Lower leg skin (tissue), 4 donors: Measurements from ENCODE around the gene WWTR1. TPM values are rescaled to one million over a fixed set of nuclear protein-coding genes. Genes with fewer than 3 reads are reported as not detected.

ENCODE experiments used
- DNase-seq, 2 donors: peaks; one replicate each; pipeline ENCODE4 v3.0.0-alpha.2; 2019; ENCODE audit warnings: low spot score in 2 of 2
- H3K4me3 ChIP-seq: fragments of 200-600 bp; sonication (generic); 2 replicates; pipeline ENCODE4 v1.5.1; 2017; ENCODE audit warnings: mild to moderate bottlenecking, low read depth; ENCODE audit not compliant: poor library complexity, severe bottlenecking
- CTCF ChIP-seq, 3 donors: fragments of 450-650 bp; IDR thresholded peaks; one replicate each; pipeline ENCODE4 v1.5.1; 2016; ENCODE audit warnings: antibody characterized with exemption in 3 of 3, mild to moderate bottlenecking in 3 of 3, moderate library complexity in 2 of 3
- POLR2A ChIP-seq, 2 donors: fragments of 450-650 bp; IDR thresholded peaks; one replicate each; pipeline ENCODE4 v1.6.1; 2016 to 2017; ENCODE audit warnings: antibody characterized with exemption in 2 of 2, mild to moderate bottlenecking in 1 of 2, moderate library complexity in 1 of 2
- WGBS, 2 donors: methylation state at CpG; one replicate each; pipeline ENCODE4 v1.1.5; 2018; 5-methylcytosine and 5-hydroxymethylcytosine counted together
- intact Hi-C: fragments of 100-400 bp; cut with DNase I; formaldehyde crosslinking; loops from one replicate; pipeline ENCODE4 v1.15.0; 2023; ENCODE audit warnings: low total_unique reads
- total RNA-seq, 4 donors: library from RNA; depleted of rRNA; stranded (reverse); fragments of >200 nt; gene quantifications; one replicate each; pipeline ENCODE4 v1.1.0, GENCODE V29; 2016

The WWTR1 gene
- total RNA-seq, 4 donors from 2014 or later = 52.4 to 78.1 (median 56.1) TPM

GRCh38 chr3:149593418-149594160, 64.2 kb downstream of the WWTR1 start:
- DNase-seq = no peak
- WGBS, 2 donors = 74% methylated on average over 8 of the region's 8 CpGs
- no peak overlapping the region for H3K4me3 ChIP-seq
- TF ChIP-seq CTCF (IDR thresholded peaks at IDR 0.05) = no peak
- no peak for TF ChIP-seq POLR2A (IDR thresholded peaks at IDR 0.05)
- intact Hi-C loops = no loop called here

DNA sequence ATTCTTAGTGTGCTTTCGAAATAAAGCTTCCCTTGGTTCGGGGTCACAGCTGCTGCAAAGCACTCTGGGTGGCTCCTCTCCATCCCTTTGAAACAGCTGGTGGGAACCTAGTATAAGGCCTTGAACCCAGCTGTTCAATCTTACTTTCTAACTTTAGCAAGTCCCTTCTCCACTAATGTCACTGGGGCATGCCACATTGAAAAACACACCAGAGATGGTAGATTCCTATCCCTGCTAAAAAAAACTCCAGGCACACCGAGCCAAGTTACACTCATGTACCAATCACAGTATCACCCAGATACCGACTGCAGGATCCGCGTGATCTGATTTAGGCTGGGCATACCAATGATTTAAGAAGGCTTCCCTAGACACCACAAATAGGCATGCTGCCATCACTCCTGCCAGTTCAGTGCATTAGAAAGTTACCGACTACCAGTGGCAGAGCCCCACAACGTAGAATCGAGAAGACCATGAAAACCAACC, 65.0 kb downstream of the WWTR1 start:
- TF ChIP-seq CTCF (IDR thresholded peaks at IDR 0.05) = no peak
- TF ChIP-seq POLR2A (IDR thresholded peaks at IDR 0.05) = no peak
- intact Hi-C loops = no loop called here
- H3K4me3 ChIP-seq = no peak overlapping the region
- DNase-seq = no peak
- WGBS, 2 donors = 64 to 72% methylated on average over 9 of the region's 9 CpGs

DNA sequence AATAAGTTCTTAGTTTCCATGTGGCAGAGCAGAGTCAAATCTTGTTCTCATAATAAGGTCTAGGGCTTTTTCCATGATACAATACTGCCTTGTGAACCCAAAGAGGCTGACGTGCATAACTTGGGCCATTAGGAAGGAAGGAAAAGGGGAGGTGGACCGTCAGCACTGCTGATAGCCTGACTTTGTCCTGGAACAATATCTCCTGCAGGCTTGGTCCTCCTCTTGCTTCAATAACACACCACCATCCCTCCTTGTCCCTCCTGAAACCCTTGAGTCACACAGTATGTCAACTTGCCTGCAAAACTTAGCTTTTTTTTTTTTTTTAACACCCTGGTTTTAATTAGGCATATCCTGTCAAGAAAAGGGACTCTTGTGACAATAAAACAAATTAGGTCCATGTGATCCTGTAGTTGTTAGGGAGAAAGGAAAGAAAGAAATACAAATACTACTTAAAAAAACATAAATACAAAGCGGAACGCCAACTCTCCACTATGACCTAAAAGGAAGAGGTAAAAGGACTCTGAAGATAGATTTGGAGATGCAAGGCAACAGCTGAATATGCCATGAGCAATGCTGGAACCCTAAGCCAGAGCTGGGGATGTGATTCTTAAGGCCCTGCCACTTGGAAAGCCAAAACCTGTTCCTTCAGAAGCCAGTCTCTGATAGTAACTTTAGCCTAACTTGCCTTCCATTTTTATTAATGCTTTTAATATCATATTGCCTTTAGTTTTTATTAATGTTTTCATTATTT, 67.0 kb downstream of the WWTR1 start:
- no peak for TF ChIP-seq CTCF (IDR thresholded peaks at IDR 0.05)
- TF ChIP-seq POLR2A (IDR thresholded peaks at IDR 0.05) = no peak
- WGBS, 2 donors = 68 to 69% methylated on average over 4 of the region's 4 CpGs
- H3K4me3 ChIP-seq = no peak overlapping the region
- no peak for DNase-seq
- intact Hi-C loops = no loop called here

DNA sequence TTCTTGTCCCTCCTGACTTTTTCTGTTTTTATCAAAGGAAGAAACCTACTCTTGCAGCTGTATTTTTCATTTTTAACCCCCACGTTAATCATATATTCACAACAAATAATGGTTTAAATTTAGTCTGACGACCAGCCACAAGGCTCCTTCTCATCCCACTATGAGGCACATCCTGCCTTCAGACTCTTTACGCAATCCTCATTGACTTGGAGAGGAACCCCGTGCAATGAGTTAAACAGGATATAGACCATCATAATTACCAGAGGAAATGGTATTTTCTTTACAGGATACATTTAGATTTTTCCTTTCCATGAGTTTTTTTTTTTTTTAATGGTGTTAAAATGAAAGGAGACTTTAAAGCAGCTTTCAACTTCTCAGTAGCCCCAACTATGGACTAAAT, 68.5 kb downstream of the WWTR1 start:
- no peak for DNase-seq
- no peak overlapping the region for H3K4me3 ChIP-seq
- no peak for TF ChIP-seq POLR2A (IDR thresholded peaks at IDR 0.05)
- TF ChIP-seq CTCF (IDR thresholded peaks at IDR 0.05) = no peak
- 60% methylated on average over 4 of the region's 4 CpGs for WGBS, 2 donors
- intact Hi-C loops = no loop called here

DNA sequence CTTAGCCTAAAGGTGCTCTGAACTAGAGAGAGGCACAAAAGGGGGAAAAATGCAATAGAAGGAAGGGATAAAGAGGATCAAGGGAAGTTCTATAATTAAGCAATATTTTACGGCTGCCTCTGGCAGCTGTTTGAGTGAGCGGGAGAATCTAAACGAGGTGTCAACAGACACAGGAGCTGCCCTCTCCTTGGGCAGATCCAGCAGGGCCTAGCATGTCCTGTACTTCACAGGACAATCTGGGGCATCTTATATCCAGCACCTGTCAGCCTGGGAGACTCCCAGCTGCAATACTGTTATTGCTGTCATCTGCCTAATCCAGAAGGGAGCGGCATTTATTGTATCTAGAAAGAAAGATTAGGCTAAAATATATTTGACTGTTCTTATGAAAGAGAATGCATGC, 68.9 kb downstream of the WWTR1 start:
- TF ChIP-seq CTCF (IDR thresholded peaks at IDR 0.05) (no peak), POLR2A (IDR thresholded peaks at IDR 0.05) (no peak)
- intact Hi-C loops = no loop called here
- 55 to 62% methylated on average over 4 of the region's 4 CpGs for WGBS, 2 donors
- no peak for DNase-seq
- no peak overlapping the region for H3K4me3 ChIP-seq
